Activated CD4-positive, alpha-beta T cell treated with anti-CD3 and anti-CD28 coated beads for 36 hours (primary cell): ENCODE measurements around the gene NEMP2. TPM values are rescaled to one million over a fixed set of nuclear protein-coding genes. Genes with fewer than 3 reads are reported as not detected.

ENCODE experiments used
- ATAC-seq: fragments of 200-7000 bp; cut with Tn5 transposase; one replicate; pipeline ENCODE4 v1.10.0; 2021; ENCODE audit warnings: mild to moderate bottlenecking, moderate library complexity
- CTCF ChIA-PET: fragments of 350-600 bp; sonication (Branson Sonifier 250); formaldehyde crosslinking; loops from one replicate; lab custom pipeline; 2021; ENCODE audit warnings: antibody characterized with exemption; lab: Charles Lee
- POLR2A ChIA-PET: fragments of 350-600 bp; sonication (Branson Sonifier 250); formaldehyde crosslinking; loops from one replicate; lab custom pipeline; 2021; ENCODE audit warnings: antibody characterized with exemption, inconsistent platforms; lab: Charles Lee
- DNase-seq: peaks from one replicate; pipeline ENCODE4 v3.0.0-alpha.2; 2020
- H3K27ac Mint-ChIP-seq: one replicate; pipeline ENCODE4 v1.8.0; 2021; ENCODE audit warnings: mixed read lengths
- H3K27me3 Mint-ChIP-seq: one replicate; pipeline ENCODE4 v1.8.0; 2021; ENCODE audit warnings: mixed read lengths
- H3K36me3 Mint-ChIP-seq: one replicate; pipeline ENCODE4 v1.8.0; 2021; ENCODE audit warnings: low read depth, mixed read lengths
- H3K4me1 Mint-ChIP-seq: one replicate; pipeline ENCODE4 v1.8.0; 2021; ENCODE audit warnings: mixed read lengths
- H3K4me3 Mint-ChIP-seq: one replicate; pipeline ENCODE4 v1.8.0; 2021; ENCODE audit warnings: mild to moderate bottlenecking, moderate library complexity, mixed read lengths
- H3K9me3 Mint-ChIP-seq: one replicate; pipeline ENCODE4 v1.8.0; 2021; ENCODE audit warnings: low read depth, mixed read lengths
- intact Hi-C, 2 experiments: fragments of 100-400 bp; cut with DNase I in 1 of 2; cut with micrococcal nuclease in 1 of 2; formaldehyde crosslinking; loops; one replicate each; pipeline versions ENCODE4 v1.14.2 to v1.15.1; 2022 to 2024; cut with DNase I, micrococcal nuclease
- total RNA-seq, 2 experiments: library from RNA; stranded (reverse); gene quantifications; one replicate each; pipeline ENCODE4 v1.2.3, GENCODE V29; 2021

The NEMP2 gene
- total RNA-seq, 2 experiments from 2014 or later: 24.6 to 25.1 TPM

DNA sequence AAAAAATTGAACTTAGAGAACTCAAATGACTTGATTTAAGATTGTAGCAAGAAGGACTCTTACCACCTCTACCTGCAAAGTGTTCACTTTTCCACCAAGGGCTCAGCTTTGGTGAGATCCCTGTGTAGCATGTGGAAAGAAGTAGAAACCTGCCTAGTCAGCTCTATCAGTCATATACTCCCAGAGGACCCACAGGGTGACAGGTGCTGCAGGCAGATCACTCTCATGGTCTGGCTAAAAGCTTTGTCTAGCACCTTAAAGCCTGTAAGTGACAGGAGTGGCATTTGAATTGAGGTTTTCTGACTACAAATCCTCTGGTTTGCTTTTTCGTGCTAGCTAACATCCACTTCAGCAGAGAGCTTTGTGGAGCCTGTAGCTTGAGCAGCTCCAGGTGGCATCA, 18.7 kb upstream of the NEMP2 start:
- ChIA-PET POLR2A (no interaction called here), CTCF (no interaction called here)
- intact Hi-C loops: no loop called here
- Mint-ChIP-seq H3K4me1 (peaks cover 9% of the 10 kb centered on the region), H3K27ac (no peak overlapping the region), H3K4me3 (no peak overlapping the region), H3K9me3 (no peaks in the 10 kb centered on the region), H3K27me3 (no peaks in the 10 kb centered on the region), H3K36me3 (no peaks in the 10 kb centered on the region)
- no peak for DNase-seq
- no peak for ATAC-seq

- Mint-ChIP-seq H3K36me3 (no peaks in the 10 kb centered on the region), H3K9me3 (no peaks in the 10 kb centered on the region), H3K4me1 (peaks cover 9% of the 10 kb centered on the region), H3K27ac (no peak overlapping the region), H3K4me3 (no peak overlapping the region), H3K27me3 (no peaks in the 10 kb centered on the region)
- POLR2A ChIA-PET: interaction anchor here (0.6 kb wide), 1 partner anchor 146 kb away, joined by 3 read pairs; no protein-coding TSS in a partner anchor
- DNase-seq (peak; percentile 30), ATAC-seq (peak; percentile 73)
- intact Hi-C loops: no loop called here
- CTCF ChIA-PET: interaction anchor here (0.7 kb wide), 1 partner anchor 17 kb away, joined by 3 read pairs; no protein-coding TSS in a partner anchor
These were observed 17.4 kb upstream of the NEMP2 start for GRCh38 chr2:190551928-190552327.

DNA sequence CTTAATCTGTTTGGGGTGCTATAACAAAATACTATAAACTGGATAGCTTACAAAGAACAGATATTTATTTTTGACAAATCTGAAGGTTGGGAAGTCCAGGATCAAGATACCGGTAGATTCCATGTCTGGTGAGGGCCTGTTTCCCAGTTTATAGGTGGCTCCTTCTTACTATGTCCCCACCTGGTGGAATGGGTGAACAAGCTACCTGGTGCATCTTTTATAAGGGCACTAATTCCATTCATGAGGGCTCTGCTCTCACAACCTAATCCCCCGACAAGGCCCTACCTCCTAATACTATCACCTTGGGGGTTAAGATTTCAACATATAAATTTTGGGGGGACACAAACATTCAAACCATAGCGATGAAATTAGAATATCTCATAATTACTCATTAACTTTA, 15.6 kb upstream of the NEMP2 start:
- no peak for DNase-seq

GRCh38 chr2:190547886-190548285, 13.4 kb upstream of the NEMP2 start:
- Mint-ChIP-seq H3K4me3 (no peak overlapping the region), H3K4me1 (peaks cover 15% of the 10 kb centered on the region), H3K9me3 (no peaks in the 10 kb centered on the region), H3K27ac (no peak overlapping the region), H3K36me3 (no peaks in the 10 kb centered on the region), H3K27me3 (no peaks in the 10 kb centered on the region)
- no peak for DNase-seq
- ChIA-PET POLR2A (no interaction called here), CTCF (interaction anchor here (0.8 kb wide), 1 partner anchor 21 kb away, joined by 3 read pairs; no protein-coding TSS in a partner anchor)
- intact Hi-C loops: no loop called here
- no peak for ATAC-seq

More for the DNA sequence above, 15.6 kb upstream of the NEMP2 start:
- H3K27ac Mint-ChIP-seq: no peak overlapping the region
- no peaks in the 10 kb centered on the region for H3K27me3 Mint-ChIP-seq
- H3K36me3 Mint-ChIP-seq: no peaks in the 10 kb centered on the region
- ChIA-PET CTCF (interaction anchor here (0.6 kb wide), 1 partner anchor 55 kb away, joined by 3 read pairs; no protein-coding TSS in a partner anchor), POLR2A (no interaction called here)
- ATAC-seq: no peak
- peaks cover 14% of the 10 kb centered on the region for H3K4me1 Mint-ChIP-seq
- intact Hi-C loops: no loop called here
- H3K9me3 Mint-ChIP-seq: no peaks in the 10 kb centered on the region
- H3K4me3 Mint-ChIP-seq: no peak overlapping the region

- H3K4me1 Mint-ChIP-seq: peaks cover 9% of the 10 kb centered on the region
- ChIA-PET CTCF (interaction anchor here (0.8 kb wide), 1 partner anchor 24 kb away, joined by 3 read pairs; no protein-coding TSS in a partner anchor), POLR2A (no interaction called here)
- no peaks in the 10 kb centered on the region for H3K27me3 Mint-ChIP-seq
- no peak overlapping the region for H3K27ac Mint-ChIP-seq
- no peak for ATAC-seq
- H3K4me3 Mint-ChIP-seq: no peak overlapping the region
- DNase-seq: no peak
- intact Hi-C loops: no loop called here
- H3K36me3 Mint-ChIP-seq: peaks cover 5% of the 10 kb centered on the region
- H3K9me3 Mint-ChIP-seq: peaks cover 7% of the 10 kb centered on the region
These were observed 12.2 kb upstream of the NEMP2 start for GRCh38 chr2:190546734-190547133.

DNA sequence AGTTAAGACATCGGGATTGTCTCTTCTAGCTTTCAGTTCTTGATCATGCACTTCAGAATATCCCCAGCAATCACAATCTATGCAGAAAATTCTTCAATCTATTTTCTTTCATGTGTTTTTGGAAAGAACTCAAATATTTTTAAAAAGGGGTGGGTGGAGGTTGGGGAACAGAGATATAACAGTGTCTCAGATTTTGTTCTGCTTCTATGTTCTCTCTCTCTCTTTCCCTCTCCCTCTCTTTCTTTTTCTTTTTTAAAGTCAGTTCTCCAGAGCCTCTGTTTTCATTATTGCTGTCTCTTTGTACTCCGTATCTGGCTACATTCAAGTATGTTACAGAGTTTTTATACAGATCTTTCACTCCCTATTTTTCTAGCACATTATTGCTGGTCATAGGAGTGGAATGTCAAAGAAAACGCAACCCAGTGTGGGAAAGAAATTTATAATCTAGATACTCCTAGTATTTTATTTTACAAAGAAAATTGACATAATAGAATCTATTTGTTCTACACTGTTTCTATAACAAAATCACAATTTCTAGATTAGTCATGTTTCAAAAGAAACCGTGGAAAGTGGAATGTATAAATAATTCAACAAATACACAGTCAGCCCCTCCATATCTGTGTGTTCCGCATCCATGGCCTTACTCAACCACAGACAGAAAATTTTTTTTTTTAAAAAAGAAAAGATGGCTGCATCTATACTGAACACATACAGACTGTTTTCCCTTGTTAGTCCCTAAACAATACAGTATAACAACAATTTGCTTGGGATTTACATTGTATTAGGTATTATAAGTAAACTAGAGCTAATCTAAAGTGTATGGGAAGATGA, 11.2 kb upstream of the NEMP2 start:
- CTCF ChIA-PET: no interaction called here
- ATAC-seq (no peak), DNase-seq (no peak)
- Mint-ChIP-seq H3K27ac (no peak overlapping the region), H3K4me1 (peaks cover 6% of the 10 kb centered on the region), H3K36me3 (peaks cover 14% of the 10 kb centered on the region), H3K4me3 (no peak overlapping the region), H3K9me3 (peaks cover 17% of the 10 kb centered on the region), H3K27me3 (no peaks in the 10 kb centered on the region)
- intact Hi-C loops: no loop called here
- POLR2A ChIA-PET: no interaction called here

DNA sequence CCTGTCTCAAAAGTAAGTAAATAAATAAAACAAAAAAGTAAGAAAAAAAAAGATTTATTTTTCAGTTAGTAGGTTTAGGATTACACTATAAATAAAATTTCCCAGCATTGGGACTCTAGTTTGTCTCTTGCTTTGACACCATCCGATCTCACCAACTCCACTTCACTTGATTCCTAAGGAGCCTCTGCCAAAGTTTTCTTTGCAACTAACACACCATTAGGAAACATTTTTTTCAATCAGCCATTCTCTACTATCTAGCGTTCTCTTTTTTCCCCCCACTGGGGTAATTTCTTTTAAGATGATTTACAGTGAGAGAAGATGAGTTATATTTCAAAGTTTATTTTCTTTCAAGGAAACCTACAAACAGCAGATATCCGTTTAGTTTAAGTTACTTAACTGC, 10.6 kb upstream of the NEMP2 start:
- Mint-ChIP-seq H3K27me3 (no peaks in the 10 kb centered on the region), H3K4me1 (peaks cover 6% of the 10 kb centered on the region), H3K27ac (no peak overlapping the region), H3K9me3 (peaks cover 23% of the 10 kb centered on the region), H3K36me3 (peaks cover 20% of the 10 kb centered on the region), H3K4me3 (no peak overlapping the region)
- ChIA-PET CTCF (interaction anchor here (1.0 to 1.5 kb wide), 2 partner anchors 12 to 231 kb away, joined by 3 read pairs; no protein-coding TSS in a partner anchor), POLR2A (no interaction called here)
- no peak for DNase-seq
- intact Hi-C loops: no loop called here
- ATAC-seq: no peak

- POLR2A ChIA-PET: no interaction called here
- H3K9me3 Mint-ChIP-seq: peaks cover 51% of the 10 kb centered on the region
These were observed 5.5 kb upstream of the NEMP2 start for GRCh38 chr2:190540048-190540447.

DNA sequence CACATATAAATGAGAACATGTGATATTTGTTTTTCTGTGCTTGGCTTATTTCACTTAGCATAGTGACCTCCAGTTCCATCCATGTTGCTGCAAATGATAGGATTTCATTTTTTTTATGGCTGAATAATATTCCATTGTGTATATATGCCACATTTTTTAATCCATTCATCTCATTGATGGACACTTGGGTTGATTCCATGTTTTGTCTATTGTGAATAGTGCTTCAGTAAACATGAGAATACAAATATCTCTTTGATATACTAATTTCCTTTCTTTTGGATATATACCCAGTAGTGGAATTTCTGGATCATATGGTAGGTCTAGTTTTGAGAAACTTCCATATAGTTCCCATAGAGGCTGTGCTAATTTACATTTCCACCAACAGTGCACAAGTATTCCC, 3.7 kb upstream of the NEMP2 start:
- no peak for DNase-seq
- no peak for ATAC-seq
- POLR2A ChIA-PET: interaction anchor here (0.6 kb wide), 1 partner anchor 131 kb away, joined by 3 read pairs; no protein-coding TSS in a partner anchor
- Mint-ChIP-seq H3K27ac (no peak overlapping the region), H3K9me3 (peaks cover 51% of the 10 kb centered on the region), H3K4me1 (peaks cover 17% of the 10 kb centered on the region), H3K36me3 (peaks cover 67% of the 10 kb centered on the region), H3K4me3 (no peak overlapping the region), H3K27me3 (no peaks in the 10 kb centered on the region)
- CTCF ChIA-PET: interaction anchor here (0.6 to 1.5 kb wide), 5 partner anchors 16 to 204 kb away, joined by 3 read pairs; no protein-coding TSS in a partner anchor
- intact Hi-C loops: loop anchor here in 1 of 2 experiments (10.0 kb wide), 1 partner anchor 873 kb away; the partner anchor contains the start of gene ASNSD1

More at GRCh38 chr2:190540048-190540447, 5.5 kb upstream of the NEMP2 start:
- Mint-ChIP-seq H3K4me3 (no peak overlapping the region), H3K36me3 (peaks cover 59% of the 10 kb centered on the region), H3K27me3 (no peaks in the 10 kb centered on the region), H3K27ac (no peak overlapping the region), H3K4me1 (peaks cover 14% of the 10 kb centered on the region)
- DNase-seq (no peak), ATAC-seq (no peak)
- intact Hi-C loops: no loop called here
- CTCF ChIA-PET: no interaction called here

DNA sequence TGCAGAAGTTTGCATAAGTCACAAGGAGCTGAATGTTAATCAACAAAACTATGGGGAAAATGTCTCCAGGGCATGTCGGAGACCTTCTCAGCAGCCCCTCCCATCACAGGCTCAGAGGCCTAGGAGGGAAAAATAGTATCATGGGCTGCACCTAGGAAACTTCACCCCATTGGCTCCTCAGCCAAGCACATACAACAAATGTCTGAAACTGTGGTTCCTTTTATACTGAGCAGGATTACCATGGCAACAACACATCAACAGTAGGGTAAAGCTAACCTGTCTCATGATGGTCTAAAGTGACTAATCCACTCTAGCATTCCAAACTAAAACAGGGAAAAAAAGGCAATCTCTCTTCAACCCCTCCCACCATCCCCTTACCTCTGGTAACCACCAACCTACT, 3.2 kb upstream of the NEMP2 start:
- Mint-ChIP-seq H3K4me3 (no peak overlapping the region), H3K27me3 (no peaks in the 10 kb centered on the region), H3K36me3 (peaks cover 67% of the 10 kb centered on the region), H3K27ac (no peak overlapping the region), H3K4me1 (peaks cover 22% of the 10 kb centered on the region), H3K9me3 (peaks cover 51% of the 10 kb centered on the region)
- intact Hi-C loops: loop anchor here in 1 of 2 experiments (2.0 to 10.0 kb wide), 2 partner anchors 31 to 873 kb away; partner anchors contain the start of gene ASNSD1
- ATAC-seq: no peak
- ChIA-PET POLR2A (interaction anchor here (0.6 kb wide), 1 partner anchor 130 kb away, joined by 3 read pairs; no protein-coding TSS in a partner anchor), CTCF (interaction anchor here (0.6 to 1.5 kb wide), 3 partner anchors 16 to 204 kb away, joined by 3 read pairs; no protein-coding TSS in a partner anchor)
- DNase-seq: no peak

DNA sequence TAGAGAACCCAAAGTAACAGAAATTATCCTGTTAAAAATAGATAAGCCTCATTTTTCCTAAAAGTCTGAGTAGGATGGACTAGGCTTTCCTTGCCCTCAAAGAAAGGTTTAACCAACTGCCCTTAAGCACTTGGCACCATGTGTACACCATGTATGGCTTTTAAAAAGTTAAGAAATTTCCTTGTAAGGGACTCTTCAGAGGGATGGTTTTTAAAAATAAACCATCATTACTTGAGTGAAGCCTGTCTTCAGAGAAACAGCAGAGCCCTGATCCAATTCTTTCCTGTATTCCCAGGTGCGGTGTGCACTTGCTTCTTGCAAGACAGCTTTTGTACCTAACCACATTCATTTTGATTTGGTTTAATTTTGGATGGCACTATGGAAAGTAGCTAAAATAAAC, 1.1 kb upstream of the NEMP2 start:
- intact Hi-C loops: loop anchor here (2.0 to 10.0 kb wide), 4 partner anchors 183 to 871 kb away; partner anchors contain the start of genes ASNSD1 (in 1 of the 2) and STAT1 (in 1 of the 2)
- H3K4me1 Mint-ChIP-seq: peaks cover 41% of the 10 kb centered on the region
- CTCF ChIA-PET: interaction anchor here (0.9 to 1.1 kb wide), 2 partner anchors 23 to 143 kb away, joined by 3 to 5 read pairs; no protein-coding TSS in a partner anchor
- POLR2A ChIA-PET: no interaction called here
- H3K36me3 Mint-ChIP-seq: peaks cover 52% of the 10 kb centered on the region
- ATAC-seq (no peak), DNase-seq (no peak)
- H3K4me3 Mint-ChIP-seq: peak overlapping the region; percentile 95
- H3K27ac Mint-ChIP-seq: peak overlapping the region; percentile 69
- H3K27me3 Mint-ChIP-seq: no peaks in the 10 kb centered on the region
- H3K9me3 Mint-ChIP-seq: peaks cover 33% of the 10 kb centered on the region
